B cell (primary cell): ENCODE measurements around the gene KEAP1. TPM values are rescaled to one million over a fixed set of nuclear protein-coding genes. Genes with fewer than 3 reads are reported as not detected.

ENCODE experiments used
- ATAC-seq: fragments of 200-7000 bp; cut with Tn5 transposase; one replicate; pipeline ENCODE4 v1.10.0; 2021; ENCODE audit warnings: low read depth, mild to moderate bottlenecking, moderate number of reproducible peaks, moderate library complexity
- CTCF ChIA-PET: fragments of 350-600 bp; sonication (Branson Sonifier 250); formaldehyde crosslinking; loops from one replicate; lab custom pipeline; 2021; ENCODE audit warnings: antibody characterized with exemption, inconsistent platforms; lab: Charles Lee
- POLR2A ChIA-PET: fragments of 350-600 bp; sonication (Branson Sonifier 250); formaldehyde crosslinking; loops from one replicate; lab custom pipeline; 2021; ENCODE audit warnings: antibody characterized with exemption; lab: Charles Lee
- DNase-seq: peaks from one replicate; pipeline ENCODE4 v3.0.0; 2013
- H2AFZ ChIP-seq: 2 replicates; pipeline ENCODE4 v1.6.1; 2012; ENCODE audit warnings: mild to moderate bottlenecking, low read depth, low read length; ENCODE audit not compliant: insufficient read depth, poor library complexity, severe bottlenecking
- H3K27ac ChIP-seq, 2 donors: 1 replicate in 1 of 2; 2 replicates in 1 of 2; pipeline ENCODE4 v1.5.1; 2012 to 2013; ENCODE audit warnings: low read length in 2 of 2, mild to moderate bottlenecking in 2 of 2, moderate library complexity in 1 of 2
- H3K27me3 ChIP-seq, 4 experiments: fragments of 200-600 bp in 1 of 4; sonication (generic) in 1 of 4; replicated peaks in 1 of 4; 1 replicate in 2 of 4; 2 replicates in 2 of 4; pipeline versions ENCODE4 v1.6.1 to v1.7.0; 2013 to 2016; ENCODE audit warnings: low read length in 3 of 4, mild to moderate bottlenecking in 2 of 4, mixed read lengths in 1 of 4, moderate library complexity in 1 of 4; ENCODE audit not compliant: insufficient read depth in 4 of 4, control insufficient read depth in 3 of 4; ENCODE audit errors: control extremely low read depth in 1 of 4
- H3K36me3 ChIP-seq, 2 experiments: replicated peaks in 1 of 2; 1 replicate in 1 of 2; 2 replicates in 1 of 2; pipeline versions ENCODE4 v1.6.1 to v1.7.1; 2013; ENCODE audit warnings: low read length in 1 of 2; ENCODE audit not compliant: insufficient read depth in 2 of 2, control insufficient read depth in 1 of 2; ENCODE audit errors: control extremely low read depth in 1 of 2, extremely low read depth in 1 of 2
- H3K4me1 ChIP-seq, 2 donors: fragments of 200-600 bp in 1 of 2; sonication (generic) in 1 of 2; 1 replicate in 1 of 2; 2 replicates in 1 of 2; pipeline versions ENCODE4 v1.5.1 to v1.6.1; 2013 to 2017; ENCODE audit warnings: low read length in 2 of 2; ENCODE audit not compliant: control insufficient read depth in 2 of 2, insufficient read depth in 2 of 2
- H3K4me2 ChIP-seq: replicated peaks from 2 replicates; pipeline ENCODE3; 2012; ENCODE audit warnings: mild to moderate bottlenecking, low read depth, low read length; ENCODE audit not compliant: poor library complexity, severe bottlenecking
- H3K4me3 ChIP-seq, 5 experiments: fragments of 200-600 bp in 1 of 5; sonication (generic) in 1 of 5; 1 replicate in 3 of 5; 2 replicates in 2 of 5; pipeline versions ENCODE4 v1.5.1 to v1.7.0; 2011 to 2016; ENCODE audit warnings: low read length in 4 of 5, mild to moderate bottlenecking in 4 of 5, low read depth in 2 of 5, control low read depth in 1 of 5, moderate library complexity in 1 of 5; ENCODE audit not compliant: insufficient read depth in 1 of 5; ENCODE audit errors: control extremely low read depth in 1 of 5, extremely low read depth in 1 of 5
- H3K79me2 ChIP-seq: fragments of 200-600 bp; sonication (generic); one replicate; pipeline ENCODE4 v1.6.0; 2016; ENCODE audit warnings: low read length; ENCODE audit not compliant: control insufficient read depth, insufficient read depth
- H3K9ac ChIP-seq: fragments of 200-600 bp; sonication (generic); 2 replicates; pipeline ENCODE4 v1.6.1; 2017; ENCODE audit warnings: mild to moderate bottlenecking, low read length, moderate library complexity
- H3K9me3 ChIP-seq, 3 donors: one replicate each; pipeline versions ENCODE4 v1.6.1 to v1.7.1; 2013; ENCODE audit warnings: low read length in 2 of 3; ENCODE audit not compliant: control insufficient read depth in 2 of 3, insufficient read depth in 1 of 3; ENCODE audit errors: control extremely low read depth in 1 of 3
- H4K20me1 ChIP-seq: 2 replicates; pipeline ENCODE4 v1.6.0; 2012; ENCODE audit warnings: mild to moderate bottlenecking, low read length; ENCODE audit not compliant: insufficient read depth, control insufficient read depth, poor library complexity, severe bottlenecking
- H3K27ac Mint-ChIP-seq: one replicate; pipeline ENCODE4 v1.8.0; 2021; ENCODE audit warnings: mixed read lengths
- H3K27me3 Mint-ChIP-seq: one replicate; pipeline ENCODE4 v1.8.0; 2021; ENCODE audit warnings: mixed read lengths
- H3K4me1 Mint-ChIP-seq: one replicate; pipeline ENCODE4 v1.8.0; 2021; ENCODE audit warnings: mixed read lengths
- H3K4me3 Mint-ChIP-seq: one replicate; pipeline ENCODE4 v1.8.0; 2021; ENCODE audit warnings: mixed read lengths
- H3K9me3 Mint-ChIP-seq: one replicate; pipeline ENCODE4 v1.8.0; 2022; ENCODE audit warnings: mixed read lengths; ENCODE audit not compliant: insufficient read depth
- EZH2 ChIP-seq: IDR thresholded peaks from 2 replicates; pipeline ENCODE4 v1.6.1; 2012; ENCODE audit warnings: borderline replicate concordance, low read depth, mild to moderate bottlenecking, moderate library complexity, low read length; ENCODE audit not compliant: insufficient read depth, poor library complexity, severe bottlenecking
- WGBS: methylation state at CpG from one replicate; pipeline ENCODE4 v1.1.5; 2013; ENCODE audit warnings: missing lambda C conversion rate; ENCODE audit not compliant: insufficient coverage; 5-methylcytosine and 5-hydroxymethylcytosine counted together
- intact Hi-C: fragments of 100-400 bp; cut with micrococcal nuclease; formaldehyde crosslinking; loops from one replicate; pipeline ENCODE4 v1.10.0; 2022
- polyA plus RNA-seq: library from polyadenylated mRNA; depleted of rRNA; stranded (reverse); fragments of >200 nt; gene quantifications from 2 replicates; pipeline ENCODE4 v1.2.3, GENCODE V29; 2012
- total RNA-seq, 2 donors: library from RNA; stranded (reverse); fragments of 120-200 nt in 1 of 2; gene quantifications; 1 replicate in 1 of 2; 2 replicates in 1 of 2; pipeline versions ENCODE4 v1.2.3 to v1.2.4, GENCODE V29; 2013 to 2022
- TF ChIP-seq, protein P1 (sequence below): fragments of 200-600 bp; IDR thresholded peaks from one replicate; pipeline ENCODE4 v1.8.0; 2022; ENCODE audit warnings: antibody characterized with exemption, mild to moderate bottlenecking

Gene KEAP1
- total and polyA plus RNA-seq, 2 donors (not counting 1 experiment from before 2014, with no cell fraction given), result 17.7 to 27.0 TPM

DNA sequence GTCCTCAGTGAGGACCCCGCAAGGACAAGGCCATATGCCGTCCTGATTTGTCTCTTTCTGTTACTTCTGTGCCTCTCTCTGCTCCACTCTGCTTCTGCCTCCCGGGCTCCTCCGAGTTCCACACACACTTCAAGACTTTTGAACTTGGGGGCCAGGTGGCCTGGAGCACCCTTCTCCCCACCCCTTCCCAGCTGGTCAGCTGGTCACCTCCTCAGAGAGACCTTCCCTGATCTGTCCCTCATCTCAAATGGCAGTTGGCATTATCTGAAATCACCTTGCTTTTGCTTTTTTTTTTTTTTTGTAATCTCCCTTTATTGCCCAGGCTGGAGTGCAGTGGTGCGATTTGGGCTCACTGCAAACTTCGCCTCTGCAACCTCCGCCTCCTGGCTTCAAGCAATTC lies 16.3 kb upstream of the KEAP1 start:
- peaks cover 31 to 33% of the 10 kb centered on the region in 2 donors for H3K4me1 ChIP-seq
- peaks cover 30% of the 10 kb centered on the region for H3K4me1 Mint-ChIP-seq
- ATAC-seq, result no peak
- peak overlapping the region; percentile 35 for H3K4me3 Mint-ChIP-seq
- 80% methylated on average over 7 of the region's 7 CpGs for WGBS
- no peak overlapping the region for H3K27ac Mint-ChIP-seq
- H3K4me2 ChIP-seq, result peak overlapping the region; percentile 55
- POLR2A ChIA-PET, result no interaction called here
- H3K9ac ChIP-seq, result no peak overlapping the region
- no peaks in the 10 kb centered on the region for H4K20me1 ChIP-seq
- no peak overlapping the region for H3K27ac ChIP-seq
- peaks cover 40% of the 10 kb centered on the region for H3K27me3 Mint-ChIP-seq
- no peaks in the 10 kb centered on the region for H3K79me2 ChIP-seq
- H3K9me3 Mint-ChIP-seq, result no peaks in the 10 kb centered on the region
- H3K9me3 ChIP-seq, result peaks cover 0 to 13% (median 0%) of the 10 kb centered on the region in 3 donors
- no peak overlapping the region for H2AFZ ChIP-seq
- TF ChIP-seq, protein P1, sequence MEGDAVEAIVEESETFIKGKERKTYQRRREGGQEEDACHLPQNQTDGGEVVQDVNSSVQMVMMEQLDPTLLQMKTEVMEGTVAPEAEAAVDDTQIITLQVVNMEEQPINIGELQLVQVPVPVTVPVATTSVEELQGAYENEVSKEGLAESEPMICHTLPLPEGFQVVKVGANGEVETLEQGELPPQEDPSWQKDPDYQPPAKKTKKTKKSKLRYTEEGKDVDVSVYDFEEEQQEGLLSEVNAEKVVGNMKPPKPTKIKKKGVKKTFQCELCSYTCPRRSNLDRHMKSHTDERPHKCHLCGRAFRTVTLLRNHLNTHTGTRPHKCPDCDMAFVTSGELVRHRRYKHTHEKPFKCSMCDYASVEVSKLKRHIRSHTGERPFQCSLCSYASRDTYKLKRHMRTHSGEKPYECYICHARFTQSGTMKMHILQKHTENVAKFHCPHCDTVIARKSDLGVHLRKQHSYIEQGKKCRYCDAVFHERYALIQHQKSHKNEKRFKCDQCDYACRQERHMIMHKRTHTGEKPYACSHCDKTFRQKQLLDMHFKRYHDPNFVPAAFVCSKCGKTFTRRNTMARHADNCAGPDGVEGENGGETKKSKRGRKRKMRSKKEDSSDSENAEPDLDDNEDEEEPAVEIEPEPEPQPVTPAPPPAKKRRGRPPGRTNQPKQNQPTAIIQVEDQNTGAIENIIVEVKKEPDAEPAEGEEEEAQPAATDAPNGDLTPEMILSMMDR, result no peak
- no peak for TF ChIP-seq EZH2
- CTCF ChIA-PET, result interaction anchor here (1.7 kb wide), 1 partner anchor 22 kb away, joined by 4 read pairs; no protein-coding TSS in a partner anchor
- peaks cover 2 to 68% (median 35%) of the 10 kb centered on the region in 4 experiments for H3K27me3 ChIP-seq
- no peaks in the 10 kb centered on the region for H3K36me3 ChIP-seq
- H3K4me3 ChIP-seq, result no peak overlapping the region
- DNase-seq, result no peak
- intact Hi-C loops, result no loop called here
